Ovary (tissue), 9 donors: ENCODE data around the gene CRTC1. TPM values are rescaled to one million over a fixed set of nuclear protein-coding genes. Genes with fewer than 3 reads are reported as not detected.

Experiments used
- DNase-seq, 5 donors: peaks; one replicate each; pipeline ENCODE4 v3.0.0-alpha.2; 2019 to 2020
- H3K27ac ChIP-seq, 2 donors: fragments of 200-600 bp; one replicate each; pipeline versions ENCODE4 v1.5.1 to v1.8.0; 2019 to 2022
- H3K27me3 ChIP-seq: fragments of 200-600 bp; one replicate; pipeline ENCODE4 v1.8.0; 2022
- H3K36me3 ChIP-seq: fragments of 200-600 bp; sonication (generic); one replicate; pipeline ENCODE4 v1.5.1; 2019
- H3K4me1 ChIP-seq: one replicate; pipeline ENCODE4 v1.8.1; 2013; ENCODE audit warnings: mild to moderate bottlenecking, moderate library complexity; ENCODE audit not compliant: insufficient read depth
- H3K4me3 ChIP-seq: fragments of 200-600 bp; sonication (generic); one replicate; pipeline ENCODE4 v1.5.1; 2017
- H3K9me3 ChIP-seq, 2 donors: fragments of 200-600 bp in 1 of 2; sonication (generic) in 1 of 2; one replicate each; pipeline versions ENCODE4 v1.5.1 to v1.8.1; 2013 to 2019; ENCODE audit warnings: mild to moderate bottlenecking in 1 of 2, moderate library complexity in 1 of 2
- EP300 ChIP-seq: sonication (generic); formaldehyde crosslinking; IDR thresholded peaks from one replicate; pipeline ENCODE4 v1.6.1; 2017; ENCODE audit warnings: antibody characterized with exemption
- POLR2A ChIP-seq: fragments of 450-650 bp; IDR thresholded peaks from one replicate; pipeline ENCODE4 v1.6.1; 2017; ENCODE audit warnings: antibody characterized with exemption, mild to moderate bottlenecking, moderate library complexity
- WGBS, 3 donors: extraction: QIAGEN DNeasy Blood & Tissue Kit in 1 of 3; methylation state at CpG; one replicate each; pipeline versions ENCODE4 v1.1.5 to v1.1.7; 2013 to 2017; 5-methylcytosine and 5-hydroxymethylcytosine counted together
- intact Hi-C, 4 donors: fragments of 100-400 bp; cut with DNase I; formaldehyde crosslinking; loops; one replicate each; pipeline versions ENCODE4 v1.11.0 to v1.15.1; 2022 to 2023
- polyA plus RNA-seq, 2 donors: library from polyadenylated mRNA; stranded (reverse); fragments of 200-250 nt in 1 of 2; fragments of 350-450 nt in 1 of 2; fragmentation: Illumina TruSeq in 1 of 2; extraction: RNeasy Lipid Tissue Mini Kit (QIAGEN cat#74804) in 1 of 2; gene quantifications; one replicate each; pipeline ENCODE4 v1.2.3, GENCODE V29; 2013 to 2014
- total RNA-seq, 7 donors: library from RNA; depleted of rRNA in 2 of 7; stranded (reverse); fragments of >200 nt in 2 of 7; fragmentation: NEBNext Ultra II Directional in 3 of 7; extraction: Animal tissue kit (Norgen Biotek cat#: 25700) in 3 of 7; gene quantifications; one replicate each; pipeline versions ENCODE4 v1.1.0 to v1.2.4, GENCODE V29; 2016 to 2023
- TF ChIP-seq, protein P1 (sequence below), 3 donors: fragments of 450-650 bp in 2 of 3; fragments of 200-600 bp in 1 of 3; IDR thresholded peaks; one replicate each; pipeline versions ENCODE4 v1.5.1 to v1.8.0; 2016 to 2022; ENCODE audit warnings: antibody characterized with exemption in 3 of 3, mild to moderate bottlenecking in 1 of 3
- donor health status: DM: no; HTN: no; CAD: no; lungs with moderate emphysema.
- donor health status: DM: no; HTN: no; CAD: no.
- donor health status: Bipolar disorder and iron deficiency.
- donor health status: DM: yes; HTN: yes; CAD: no.
- donor health status: DM: no; HTN: no; CAD: no.
- donor health status: DM: yes; HTN: yes; CAD: no.

The CRTC1 gene
- total and polyA plus RNA-seq, 9 donors: 2.3 to 19.5 (median 12.9) TPM

DNA sequence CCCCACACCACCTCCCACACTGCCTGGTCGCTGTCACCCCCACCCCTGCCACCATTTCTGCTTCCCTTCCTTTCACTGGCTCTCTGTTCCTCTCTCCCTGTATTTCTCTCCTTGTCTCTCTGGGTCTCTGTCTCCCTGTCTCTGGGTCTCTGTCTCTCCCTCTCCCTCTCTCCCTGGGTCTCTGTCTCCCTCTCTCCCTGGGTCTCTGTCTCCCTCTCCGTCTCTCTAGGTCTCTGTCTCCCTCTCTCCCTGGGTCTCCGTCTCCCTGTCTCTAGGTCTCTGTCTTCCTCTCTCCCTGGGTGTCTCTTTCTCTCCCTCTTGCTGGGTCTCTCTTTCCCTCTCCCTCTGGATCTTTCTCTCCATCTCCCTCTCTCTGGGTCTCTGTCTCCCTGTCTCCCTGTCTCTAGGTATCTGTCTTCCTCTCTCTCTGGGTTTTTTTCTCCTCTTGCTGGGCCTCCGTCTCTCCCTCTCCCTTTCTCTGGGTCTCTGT lies 25.1 kb upstream of the CRTC1 start:
- 81 to 87% (median 84%) methylated on average over 4 of the region's 4 CpGs for WGBS, 3 donors
- H3K9me3 ChIP-seq: no peaks in the 10 kb centered on the region
- DNase-seq: no peak
- intact Hi-C loops: no loop called here
- H3K4me1 ChIP-seq: peaks cover 8% of the 10 kb centered on the region
- TF ChIP-seq POLR2A (no peak), EP300 (no peak)
- H3K27me3 ChIP-seq: no peaks in the 10 kb centered on the region
- no peaks in the 10 kb centered on the region for H3K36me3 ChIP-seq
- H3K27ac ChIP-seq: no peak overlapping the region
- H3K4me3 ChIP-seq: no peak overlapping the region

DNA sequence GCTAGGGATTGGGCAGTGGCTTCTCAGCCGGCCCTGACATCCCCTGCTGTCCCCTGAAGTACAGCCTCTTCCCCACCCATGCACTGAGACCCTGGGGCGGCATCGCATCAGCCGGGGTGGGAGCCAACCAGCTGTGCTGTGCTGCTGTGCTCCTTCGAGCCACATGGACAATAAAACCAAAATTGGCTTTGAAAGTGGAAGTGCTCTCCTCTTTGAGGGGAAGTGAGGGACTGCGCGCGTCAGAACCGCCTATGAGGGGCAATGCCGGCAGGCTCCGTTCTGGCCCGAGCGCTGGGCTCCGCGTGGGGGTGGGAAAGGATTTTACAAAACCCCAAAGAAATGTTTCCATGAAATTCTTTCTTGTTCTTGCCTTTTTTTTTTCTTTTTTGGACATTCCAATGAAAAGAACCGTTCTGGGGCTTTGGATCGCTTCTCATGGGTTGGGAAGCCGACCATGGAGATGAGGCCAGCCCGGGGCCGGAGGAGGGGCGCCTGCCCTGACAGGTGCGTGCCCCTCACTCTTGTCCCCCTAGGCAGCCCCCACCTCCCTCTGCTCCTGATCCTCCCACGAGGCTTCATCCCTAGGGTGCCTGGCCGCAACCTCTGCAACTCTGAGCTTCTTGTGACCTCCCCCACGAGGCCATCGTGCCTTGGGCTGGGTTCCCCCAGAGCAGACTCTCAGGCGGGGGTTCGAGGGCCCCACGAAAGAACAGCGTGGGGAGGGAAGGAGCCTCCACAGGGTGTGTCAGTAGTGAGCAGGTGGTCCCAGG lies 24.0 kb upstream of the CRTC1 start:
- TF ChIP-seq, protein P1, sequence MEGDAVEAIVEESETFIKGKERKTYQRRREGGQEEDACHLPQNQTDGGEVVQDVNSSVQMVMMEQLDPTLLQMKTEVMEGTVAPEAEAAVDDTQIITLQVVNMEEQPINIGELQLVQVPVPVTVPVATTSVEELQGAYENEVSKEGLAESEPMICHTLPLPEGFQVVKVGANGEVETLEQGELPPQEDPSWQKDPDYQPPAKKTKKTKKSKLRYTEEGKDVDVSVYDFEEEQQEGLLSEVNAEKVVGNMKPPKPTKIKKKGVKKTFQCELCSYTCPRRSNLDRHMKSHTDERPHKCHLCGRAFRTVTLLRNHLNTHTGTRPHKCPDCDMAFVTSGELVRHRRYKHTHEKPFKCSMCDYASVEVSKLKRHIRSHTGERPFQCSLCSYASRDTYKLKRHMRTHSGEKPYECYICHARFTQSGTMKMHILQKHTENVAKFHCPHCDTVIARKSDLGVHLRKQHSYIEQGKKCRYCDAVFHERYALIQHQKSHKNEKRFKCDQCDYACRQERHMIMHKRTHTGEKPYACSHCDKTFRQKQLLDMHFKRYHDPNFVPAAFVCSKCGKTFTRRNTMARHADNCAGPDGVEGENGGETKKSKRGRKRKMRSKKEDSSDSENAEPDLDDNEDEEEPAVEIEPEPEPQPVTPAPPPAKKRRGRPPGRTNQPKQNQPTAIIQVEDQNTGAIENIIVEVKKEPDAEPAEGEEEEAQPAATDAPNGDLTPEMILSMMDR (IDR thresholded peaks at IDR 0.05): no peak
- no peak for TF ChIP-seq POLR2A
- TF ChIP-seq EP300: no peak
- no peaks in the 10 kb centered on the region for H3K36me3 ChIP-seq
- H3K4me1 ChIP-seq: peaks cover 8% of the 10 kb centered on the region
- H3K9me3 ChIP-seq: no peaks in the 10 kb centered on the region
- peak in 1 of 5 donors; percentile 61 for DNase-seq
- H3K4me3 ChIP-seq: no peak overlapping the region
- H3K27me3 ChIP-seq: no peaks in the 10 kb centered on the region
- WGBS, 3 donors: 41 to 61% (median 60%) methylated on average over 30 of the region's 30 CpGs
- intact Hi-C loops: no loop called here
- H3K27ac ChIP-seq: no peak overlapping the region

DNA sequence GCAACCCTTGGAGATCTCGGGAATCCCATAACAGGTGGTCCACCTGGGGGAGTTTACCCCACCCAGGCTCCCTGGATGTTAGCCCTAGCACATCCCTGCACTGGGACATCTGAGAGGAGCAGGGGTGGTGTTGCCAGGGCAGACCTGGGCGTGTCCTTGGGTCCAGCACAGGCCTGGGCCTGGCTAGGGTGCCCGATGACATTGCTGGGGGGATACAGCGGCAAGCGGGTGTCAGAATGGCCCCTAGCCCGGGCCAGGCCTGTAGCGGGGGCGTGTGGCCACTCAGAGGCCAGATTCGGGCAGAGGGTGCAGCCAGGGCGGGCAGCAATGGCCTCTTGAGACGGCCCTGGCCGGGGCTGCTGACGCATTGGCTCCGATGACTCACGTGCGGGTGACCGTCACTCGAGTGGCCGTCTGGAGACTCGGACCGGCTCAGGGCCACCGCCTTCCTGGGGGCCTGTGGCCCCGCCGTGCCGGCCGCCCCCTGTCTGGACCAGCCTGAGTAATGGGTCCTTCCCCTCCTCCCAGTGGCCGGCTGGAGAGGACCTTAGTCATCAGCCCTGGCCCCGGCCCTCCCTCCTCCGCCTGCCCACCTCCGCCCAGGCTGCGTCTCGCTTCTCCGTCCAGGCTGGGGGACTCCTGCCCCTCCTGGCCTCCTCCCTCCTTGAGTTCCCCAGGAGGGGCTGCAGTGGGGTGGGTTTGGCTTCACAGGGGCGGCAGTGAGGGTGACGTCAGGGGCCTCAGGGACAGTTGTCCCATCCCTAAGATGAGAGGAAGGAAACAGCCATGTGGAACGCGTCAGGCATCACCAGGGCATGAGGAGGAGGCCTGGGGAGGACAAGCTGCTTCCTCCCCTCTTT lies 23.2 kb upstream of the CRTC1 start:
- no peak overlapping the region for H3K4me3 ChIP-seq

DNA sequence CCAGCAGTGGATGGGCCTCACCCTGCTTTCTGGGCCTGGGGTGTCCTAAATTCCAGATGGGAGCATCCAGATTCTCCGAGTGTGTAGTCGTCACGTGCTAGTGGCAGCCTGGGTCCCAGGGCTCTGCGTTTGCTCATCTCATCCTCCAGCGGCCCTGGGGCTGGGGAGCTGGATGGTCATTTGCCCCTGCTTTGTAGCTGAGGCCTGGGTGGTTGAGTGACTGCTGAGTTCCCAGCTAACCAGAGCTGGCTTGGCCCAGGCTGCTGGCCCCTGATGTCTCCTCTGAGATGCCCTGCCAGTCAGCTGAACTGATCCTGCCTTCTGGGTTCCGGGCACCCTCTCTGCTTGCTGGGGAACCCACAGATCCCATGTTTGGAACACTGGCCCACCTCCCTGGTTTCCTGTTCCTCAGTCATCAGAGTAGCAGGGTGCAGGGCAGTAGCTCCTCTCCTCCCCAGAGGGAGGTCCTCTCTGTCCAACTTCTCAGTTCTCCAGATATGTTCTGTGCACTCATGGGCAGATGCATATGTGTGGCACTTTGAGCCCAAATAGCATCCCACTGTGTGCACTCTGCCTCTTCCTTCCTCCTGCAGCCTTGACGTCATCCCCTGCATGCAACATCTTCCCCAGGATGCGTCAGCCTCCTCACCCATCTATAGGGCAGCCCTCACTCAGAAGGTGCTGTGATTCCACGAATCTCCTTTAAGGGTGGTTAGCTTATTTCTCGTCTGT lies 22.4 kb upstream of the CRTC1 start:
- no peaks in the 10 kb centered on the region for H3K9me3 ChIP-seq
- no peaks in the 10 kb centered on the region for H3K36me3 ChIP-seq
- no peak for TF ChIP-seq EP300
- TF ChIP-seq, protein P1 (IDR thresholded peaks at IDR 0.05): no peak
- H3K4me3 ChIP-seq: no peak overlapping the region
- no peaks in the 10 kb centered on the region for H3K27me3 ChIP-seq
- WGBS, 3 donors: 87 to 95% (median 94%) methylated on average over 10 of the region's 10 CpGs
- intact Hi-C loops: no loop called here
- peaks cover 8% of the 10 kb centered on the region for H3K4me1 ChIP-seq
- DNase-seq: no peak
- no peak overlapping the region for H3K27ac ChIP-seq

More for the DNA sequence above, 23.2 kb upstream of the CRTC1 start:
- 83 to 85% (median 84%) methylated on average over 28 to 37 of the region's 37 CpGs for WGBS, 3 donors
- Histone ChIP-seq H3K27ac (no peak overlapping the region), H3K9me3 (no peaks in the 10 kb centered on the region), H3K36me3 (no peaks in the 10 kb centered on the region), H3K27me3 (no peaks in the 10 kb centered on the region), H3K4me1 (peaks cover 8% of the 10 kb centered on the region)
- no peak for DNase-seq
- no peak for TF ChIP-seq POLR2A
- TF ChIP-seq, protein P1 (IDR thresholded peaks at IDR 0.05): no peak
- no peak for TF ChIP-seq EP300
- intact Hi-C loops: no loop called here
